Endodermal cell (in vitro differentiated cells): Measurements from ENCODE around the gene FILIP1. TPM values are rescaled to one million over a fixed set of nuclear protein-coding genes. Genes with fewer than 3 reads are reported as not detected.

ENCODE experiments used
- DNase-seq: peaks from one replicate; pipeline ENCODE4 v3.0.0-alpha.2; 2017
- H3K27ac ChIP-seq: 2 replicates; pipeline ENCODE4 v1.5.1; 2013; ENCODE audit warnings: mild to moderate bottlenecking, low read depth, low read length, moderate library complexity
- H3K27me3 ChIP-seq: 2 replicates; pipeline ENCODE4 v1.6.1; 2013; ENCODE audit warnings: mild to moderate bottlenecking, low read length, moderate library complexity; ENCODE audit not compliant: insufficient read depth, control insufficient read depth, poor library complexity, severe bottlenecking
- H3K36me3 ChIP-seq: 2 replicates; pipeline ENCODE4 v1.7.0; 2013; ENCODE audit warnings: mild to moderate bottlenecking, low read length, moderate library complexity; ENCODE audit not compliant: control insufficient read depth, insufficient read depth
- H3K4me1 ChIP-seq: one replicate; pipeline ENCODE4 v1.7.0; 2013; ENCODE audit warnings: low read length; ENCODE audit not compliant: control insufficient read depth, insufficient read depth
- H3K4me3 ChIP-seq: 2 replicates; pipeline ENCODE4 v1.5.1; 2013; ENCODE audit warnings: mild to moderate bottlenecking, low read length, moderate library complexity
- H3K9ac ChIP-seq: 2 replicates; pipeline ENCODE4 v1.6.1; 2013; ENCODE audit warnings: mild to moderate bottlenecking, low read length, moderate library complexity; ENCODE audit not compliant: poor library complexity, severe bottlenecking; ENCODE audit errors: extremely low read depth
- H3K9me3 ChIP-seq: 2 replicates; pipeline ENCODE4 v1.6.1; 2013; ENCODE audit warnings: mild to moderate bottlenecking, low read length, moderate library complexity; ENCODE audit not compliant: control insufficient read depth
- H3K27ac Mint-ChIP-seq: 2 replicates; pipeline ENCODE4 v1.8.0; 2020; ENCODE audit warnings: mixed read lengths
- H3K27me3 Mint-ChIP-seq: 2 replicates; pipeline ENCODE4 v1.8.0; 2021; ENCODE audit warnings: mild to moderate bottlenecking, mixed read lengths; ENCODE audit not compliant: insufficient read depth
- H3K36me3 Mint-ChIP-seq: 2 replicates; pipeline ENCODE4 v1.8.0; 2020; ENCODE audit warnings: low read depth, mixed read lengths
- H3K4me1 Mint-ChIP-seq: 2 replicates; pipeline ENCODE4 v1.8.0; 2020; ENCODE audit warnings: mixed read lengths
- H3K4me3 Mint-ChIP-seq: 2 replicates; pipeline ENCODE4 v1.8.0; 2020; ENCODE audit warnings: mild to moderate bottlenecking, moderate library complexity, mixed read lengths
- H3K9me3 Mint-ChIP-seq: 2 replicates; pipeline ENCODE4 v1.8.0; 2020; ENCODE audit warnings: mild to moderate bottlenecking, mixed read lengths
- CTCF ChIP-seq: fragments of 200-600 bp; sonication (generic); conservative IDR thresholded peaks from 2 replicates; pipeline ENCODE4 v1.5.0; 2021; ENCODE audit warnings: antibody characterized with exemption, mild to moderate bottlenecking
- WGBS, 2 experiments: methylation state at CpG; one replicate each; pipeline versions ENCODE4 v1.1.5 to v1.1.7; 2013; ENCODE audit warnings: missing lambda C conversion rate in 2 of 2, mixed read lengths in 1 of 2; ENCODE audit not compliant: insufficient coverage in 1 of 2, insufficient read length in 1 of 2; 5-methylcytosine and 5-hydroxymethylcytosine counted together
- total RNA-seq, 2 donors: library from RNA; stranded (reverse); fragmentation: NEBNext Ultra II Directional in 1 of 2; extraction: Animal tissue kit (Norgen Biotek cat#: 25700) in 1 of 2; gene quantifications; 2 replicates in 1 of 2; 3 replicates in 1 of 2; pipeline ENCODE4 v1.2.1, GENCODE V29; 2021

Gene FILIP1
- total RNA-seq, 2 donors from 2014 or later, result 0.35 TPM

DNA sequence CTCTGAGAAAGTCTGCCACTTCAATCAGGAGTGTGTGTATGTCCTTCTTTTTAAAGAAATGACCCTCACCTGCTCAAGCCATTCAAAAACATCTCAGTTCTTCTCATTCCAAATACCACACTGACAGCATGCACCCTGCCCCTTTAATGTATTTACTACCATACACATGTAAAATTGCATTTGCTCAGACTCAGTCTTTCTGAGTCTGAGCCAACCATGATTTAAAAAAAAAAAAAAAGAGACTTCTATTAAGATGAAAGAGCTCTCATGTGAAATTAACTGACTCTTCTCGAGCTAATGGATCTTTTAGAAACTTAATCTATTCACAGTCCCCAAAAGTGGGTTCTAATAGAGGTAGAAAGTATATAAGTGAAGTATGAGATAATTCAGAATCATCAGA lies 1.4 kb upstream of the FILIP1 start:
- Histone ChIP-seq H3K36me3 (no peaks in the 10 kb centered on the region), H3K9ac (no peak overlapping the region), H3K27ac (no peak overlapping the region), H3K4me1 (no peaks in the 10 kb centered on the region), H3K9me3 (no peaks in the 10 kb centered on the region), H3K27me3 (no peaks in the 10 kb centered on the region), H3K4me3 (no peak overlapping the region)
- H3K36me3 Mint-ChIP-seq, result no peaks in the 10 kb centered on the region
- H3K4me3 Mint-ChIP-seq, result no peak overlapping the region
- WGBS, 2 experiments, result 100% methylated on average over 1 of the region's 1 CpG; no CpG with 5 or more reads in 1 of the 2 experiments
- H3K27ac Mint-ChIP-seq, result no peak overlapping the region
- H3K27me3 Mint-ChIP-seq, result no peaks in the 10 kb centered on the region
- no peaks in the 10 kb centered on the region for H3K4me1 Mint-ChIP-seq
- TF ChIP-seq CTCF, result no peak
- no peak for DNase-seq
- H3K9me3 Mint-ChIP-seq, result no peaks in the 10 kb centered on the region

DNA sequence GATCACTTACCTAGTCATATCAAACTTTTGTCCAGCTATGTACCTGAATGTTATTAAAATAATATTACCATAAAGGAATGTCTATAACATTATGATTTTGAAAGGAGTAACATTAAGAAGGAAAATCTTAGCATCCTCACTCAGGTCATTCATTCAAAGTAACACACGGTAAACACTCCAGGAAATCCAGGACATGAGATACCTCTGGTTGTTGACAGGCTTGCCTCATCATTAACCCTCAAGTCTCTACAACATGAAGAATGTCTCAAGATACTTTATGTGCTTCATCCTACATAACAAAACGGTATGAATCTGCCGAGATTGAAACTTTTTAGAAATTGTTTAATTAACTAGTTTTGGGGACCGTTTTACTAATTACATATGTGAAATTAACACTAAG lies 690 bp upstream of the FILIP1 start:
- TF ChIP-seq CTCF, result no peak
- Histone ChIP-seq H3K4me1 (no peaks in the 10 kb centered on the region), H3K9me3 (no peaks in the 10 kb centered on the region), H3K36me3 (no peaks in the 10 kb centered on the region), H3K27me3 (no peaks in the 10 kb centered on the region), H3K4me3 (no peak overlapping the region), H3K9ac (no peak overlapping the region), H3K27ac (no peak overlapping the region)
- Mint-ChIP-seq H3K4me3 (no peak overlapping the region), H3K36me3 (no peaks in the 10 kb centered on the region), H3K9me3 (no peaks in the 10 kb centered on the region), H3K27ac (no peak overlapping the region), H3K4me1 (no peaks in the 10 kb centered on the region), H3K27me3 (no peaks in the 10 kb centered on the region)
- no peak for DNase-seq
- 90% methylated on average over 4 of the region's 4 CpGs; no CpG with 5 or more reads in 1 of the 2 experiments for WGBS, 2 experiments

DNA sequence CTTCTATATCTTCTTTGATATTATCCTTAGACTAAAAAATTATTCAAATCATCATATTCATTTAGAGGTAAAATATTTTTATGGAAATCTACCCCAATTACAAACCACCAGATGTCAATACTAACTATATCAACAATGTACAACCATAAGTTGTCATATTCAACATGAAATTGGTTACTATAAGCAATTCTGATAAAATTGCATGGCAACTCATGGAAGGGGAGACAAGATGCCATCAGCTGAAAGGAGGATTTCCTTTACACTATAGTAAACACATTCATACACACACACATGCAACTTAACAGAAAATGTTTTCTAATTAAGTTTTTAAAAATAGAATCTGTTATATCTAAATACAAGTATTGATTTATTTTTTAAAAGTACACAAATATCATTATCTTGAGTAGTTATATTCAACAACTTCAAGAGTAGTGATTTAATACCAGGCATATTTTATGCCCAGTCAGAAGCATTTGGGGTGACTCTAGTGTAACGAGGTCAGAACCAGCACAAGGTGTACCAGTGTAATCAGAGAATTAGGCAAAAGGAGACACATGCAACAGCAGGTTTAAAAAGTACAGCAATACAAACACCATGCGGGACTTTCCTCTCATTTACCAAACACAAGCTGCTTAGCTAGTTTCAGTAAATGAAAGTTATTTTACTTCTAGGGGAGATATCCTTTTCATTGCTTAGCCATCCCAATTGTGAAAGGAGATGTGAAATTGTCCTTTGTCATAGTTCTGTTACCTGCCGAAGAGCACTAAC lies 1.0 kb downstream of the FILIP1 start:
- H3K36me3 Mint-ChIP-seq, result no peaks in the 10 kb centered on the region
- Histone ChIP-seq H3K9ac (no peak overlapping the region), H3K4me1 (peaks cover 3% of the 10 kb centered on the region), H3K27me3 (no peaks in the 10 kb centered on the region), H3K9me3 (no peaks in the 10 kb centered on the region), H3K4me3 (peak overlapping the region; percentile 9), H3K27ac (no peak overlapping the region), H3K36me3 (no peaks in the 10 kb centered on the region)
- H3K27ac Mint-ChIP-seq, result no peak overlapping the region
- peaks cover 9% of the 10 kb centered on the region for H3K4me1 Mint-ChIP-seq
- TF ChIP-seq CTCF, result no peak
- no peaks in the 10 kb centered on the region for H3K27me3 Mint-ChIP-seq
- WGBS, 2 experiments, result 91 to 100% methylated on average over 2 of the region's 3 CpGs
- no peak overlapping the region for H3K4me3 Mint-ChIP-seq
- H3K9me3 Mint-ChIP-seq, result no peaks in the 10 kb centered on the region
- DNase-seq, result no peak
